ENCODE measurements around the gene CELF2.

The CELF2 gene

DNA sequence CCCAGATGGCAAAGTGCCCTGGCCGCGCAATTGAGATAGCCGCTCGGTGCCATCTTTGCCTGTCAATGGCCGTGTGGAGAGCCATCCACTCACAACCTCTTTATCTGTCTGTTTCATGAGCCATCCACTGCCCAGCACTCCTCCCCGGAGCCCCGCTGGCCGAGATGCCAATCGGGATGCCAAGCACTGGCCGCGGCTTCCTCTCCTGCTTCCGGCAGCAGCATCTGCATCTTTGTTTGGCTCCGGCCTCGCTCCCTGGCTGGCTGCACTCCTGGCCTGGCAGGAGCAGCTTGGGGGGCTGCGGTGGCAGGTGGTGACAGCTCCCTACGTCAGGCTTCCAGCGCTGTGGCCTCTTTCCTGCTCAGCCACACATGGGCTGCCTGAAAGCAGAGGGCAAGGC lies 362.1 kb downstream of the CELF2 start:
- no peaks in the 10 kb centered on the region for H3K9me3 ChIP-seq (ENCODE audit: control insufficient read depth in 2 of 2, low read length in 2 of 2)
- H3K27me3 ChIP-seq (ENCODE audit: control insufficient read depth in 2 of 2, insufficient read depth in 2 of 2, low read length in 2 of 2) = no peaks in the 10 kb centered on the region
- H3K27ac ChIP-seq (ENCODE audit: low read depth in 2 of 2, low read length in 2 of 2) = no peak overlapping the region
- H3K9ac ChIP-seq (ENCODE audit: low read depth in 1 of 2, low read length in 2 of 2) = no peak overlapping the region
- H3K36me3 ChIP-seq (ENCODE audit: control insufficient read depth in 2 of 2, insufficient read depth in 2 of 2, low read length in 2 of 2) = no peaks in the 10 kb centered on the region
- H3K4me1 ChIP-seq (ENCODE audit: control insufficient read depth in 2 of 2, insufficient read depth in 2 of 2, low read length in 2 of 2) = no peaks in the 10 kb centered on the region
- no peak overlapping the region for H3K4me3 ChIP-seq (ENCODE audit: low read length in 2 of 2)

DNA sequence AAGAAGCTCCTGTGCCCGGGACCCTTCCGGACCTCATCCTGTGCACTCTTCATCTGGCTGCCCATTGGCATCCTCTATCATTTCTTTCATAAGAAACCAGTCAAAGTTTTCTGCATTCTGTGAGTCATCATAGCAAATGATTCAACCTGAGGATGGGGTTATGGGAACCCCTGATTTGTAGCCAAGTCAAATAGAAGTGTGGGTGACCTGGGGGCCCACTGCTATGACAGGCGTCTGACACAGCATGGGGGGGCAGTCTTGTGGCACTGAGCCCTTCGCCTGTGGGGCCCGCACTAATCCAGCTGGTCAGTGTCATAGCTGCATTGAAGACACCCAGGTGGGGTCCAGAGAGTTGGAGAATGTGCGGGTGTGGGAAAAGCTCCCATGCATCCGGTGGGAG lies 363.4 kb downstream of the CELF2 start:
- Histone ChIP-seq H3K4me3 (ENCODE audit: low read length in 2 of 2) (no peak overlapping the region), H3K27ac (ENCODE audit: low read depth in 2 of 2, low read length in 2 of 2) (no peak overlapping the region), H3K27me3 (ENCODE audit: control insufficient read depth in 2 of 2, insufficient read depth in 2 of 2, low read length in 2 of 2) (no peaks in the 10 kb centered on the region), H3K4me1 (ENCODE audit: control insufficient read depth in 2 of 2, insufficient read depth in 2 of 2, low read length in 2 of 2) (no peaks in the 10 kb centered on the region), H3K9ac (ENCODE audit: low read depth in 1 of 2, low read length in 2 of 2) (no peak overlapping the region), H3K36me3 (ENCODE audit: control insufficient read depth in 2 of 2, insufficient read depth in 2 of 2, low read length in 2 of 2) (no peaks in the 10 kb centered on the region), H3K9me3 (ENCODE audit: control insufficient read depth in 2 of 2, low read length in 2 of 2) (no peaks in the 10 kb centered on the region)

DNA sequence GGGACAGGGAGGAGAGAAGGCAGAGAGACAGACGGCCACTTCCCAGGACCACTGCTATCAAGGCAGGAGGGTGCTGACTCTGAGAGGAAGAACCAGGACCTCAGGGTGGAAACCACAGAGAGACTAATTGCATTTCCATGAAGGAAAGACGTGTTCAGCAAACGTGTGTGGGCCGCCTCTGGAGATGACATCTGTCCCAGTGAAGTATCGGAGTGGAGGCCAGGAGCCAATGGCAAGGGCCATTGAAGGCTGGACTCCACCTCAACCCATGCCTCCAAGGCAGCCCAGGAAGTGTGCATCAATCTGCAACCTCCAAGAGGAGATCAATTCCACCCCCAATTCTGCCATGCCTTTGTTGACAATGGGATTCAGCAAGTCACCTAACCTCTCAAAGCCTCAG lies 363.8 kb downstream of the CELF2 start:
- H3K27ac ChIP-seq (ENCODE audit: low read depth in 2 of 2, low read length in 2 of 2) = no peak overlapping the region
- H3K27me3 ChIP-seq (ENCODE audit: control insufficient read depth in 2 of 2, insufficient read depth in 2 of 2, low read length in 2 of 2) = no peaks in the 10 kb centered on the region
- H3K9me3 ChIP-seq (ENCODE audit: control insufficient read depth in 2 of 2, low read length in 2 of 2) = no peaks in the 10 kb centered on the region
- no peak overlapping the region for H3K4me3 ChIP-seq (ENCODE audit: low read length in 2 of 2)
- no peaks in the 10 kb centered on the region for H3K4me1 ChIP-seq (ENCODE audit: control insufficient read depth in 2 of 2, insufficient read depth in 2 of 2, low read length in 2 of 2)
- no peak overlapping the region for H3K9ac ChIP-seq (ENCODE audit: low read depth in 1 of 2, low read length in 2 of 2)
- no peaks in the 10 kb centered on the region for H3K36me3 ChIP-seq (ENCODE audit: control insufficient read depth in 2 of 2, insufficient read depth in 2 of 2, low read length in 2 of 2)

DNA sequence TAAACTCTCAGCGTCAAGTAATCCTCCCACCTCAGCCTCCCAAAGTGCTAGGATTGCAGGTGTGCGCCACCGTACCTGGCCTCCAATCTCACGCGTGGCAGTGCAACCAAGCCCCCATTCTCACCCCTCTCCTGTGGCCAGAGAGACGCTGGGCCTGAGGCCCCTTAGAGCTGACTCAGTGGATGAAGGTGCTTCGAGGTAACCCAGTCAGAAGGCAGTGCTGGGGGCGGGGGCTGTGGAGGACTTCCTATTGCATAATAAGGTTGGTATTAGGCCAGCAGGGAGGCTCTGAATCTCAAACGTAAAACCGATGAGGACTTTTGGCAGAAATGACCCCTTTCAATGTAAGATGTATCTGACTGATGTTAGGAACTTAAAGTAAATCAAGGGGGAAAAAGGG lies 364.5 kb downstream of the CELF2 start:
- no peaks in the 10 kb centered on the region for H3K27me3 ChIP-seq (ENCODE audit: control insufficient read depth in 2 of 2, insufficient read depth in 2 of 2, low read length in 2 of 2)
- no peaks in the 10 kb centered on the region for H3K9me3 ChIP-seq (ENCODE audit: control insufficient read depth in 2 of 2, low read length in 2 of 2)
- H3K27ac ChIP-seq (ENCODE audit: low read depth in 2 of 2, low read length in 2 of 2) = no peak overlapping the region
- H3K36me3 ChIP-seq (ENCODE audit: control insufficient read depth in 2 of 2, insufficient read depth in 2 of 2, low read length in 2 of 2) = no peaks in the 10 kb centered on the region
- H3K4me3 ChIP-seq (ENCODE audit: low read length in 2 of 2) = no peak overlapping the region
- no peaks in the 10 kb centered on the region for H3K4me1 ChIP-seq (ENCODE audit: control insufficient read depth in 2 of 2, insufficient read depth in 2 of 2, low read length in 2 of 2)
- no peak overlapping the region for H3K9ac ChIP-seq (ENCODE audit: low read depth in 1 of 2, low read length in 2 of 2)

DNA sequence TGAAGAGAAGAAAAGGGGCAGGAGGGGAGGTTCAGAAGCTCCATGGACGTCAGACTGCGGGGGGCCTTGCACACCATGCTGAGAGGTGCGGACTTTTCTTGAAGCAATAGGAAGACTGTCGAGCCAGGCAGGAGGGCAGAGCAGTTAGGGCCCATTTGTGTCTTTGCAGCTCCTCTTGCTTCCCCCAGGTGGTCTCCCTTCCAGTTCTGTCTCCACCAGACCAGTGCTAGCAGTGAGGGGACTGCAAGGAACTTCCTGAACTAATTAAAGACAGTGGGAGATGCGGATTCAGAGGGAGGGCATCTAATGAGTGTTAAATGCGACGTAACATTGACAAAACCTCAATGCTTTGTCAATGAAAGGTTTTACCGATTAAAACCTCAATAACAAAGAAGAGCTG lies 368.4 kb downstream of the CELF2 start:
- H3K9me3 ChIP-seq (ENCODE audit: control insufficient read depth in 2 of 2, low read length in 2 of 2) = no peaks in the 10 kb centered on the region
- H3K4me1 ChIP-seq (ENCODE audit: control insufficient read depth in 2 of 2, insufficient read depth in 2 of 2, low read length in 2 of 2) = no peaks in the 10 kb centered on the region
- H3K4me3 ChIP-seq (ENCODE audit: low read length in 2 of 2) = no peak overlapping the region
- H3K27me3 ChIP-seq (ENCODE audit: control insufficient read depth in 2 of 2, insufficient read depth in 2 of 2, low read length in 2 of 2) = no peaks in the 10 kb centered on the region
- H3K9ac ChIP-seq (ENCODE audit: low read depth in 1 of 2, low read length in 2 of 2) = no peak overlapping the region
- no peak overlapping the region for H3K27ac ChIP-seq (ENCODE audit: low read depth in 2 of 2, low read length in 2 of 2)
- no peaks in the 10 kb centered on the region for H3K36me3 ChIP-seq (ENCODE audit: control insufficient read depth in 2 of 2, insufficient read depth in 2 of 2, low read length in 2 of 2)

Measured in mucosa of rectum (tissue), 2 donors.